Activated CD4-positive, CD25-positive, alpha-beta regulatory T cell (primary cell): ENCODE results near the gene PCNX2.
"Not testable (repeated sequence)": the region's sequence is repeated elsewhere in the genome, so short reads cannot be mapped to it uniquely, and the experiment has no call there.

Source experiments
- DNase-seq, 4 experiments: peaks; one replicate each; lab custom pipeline; 2025; lab: John Stamatoyannopoulos, UW

The PCNX2 gene

GRCh38 chr1:233227930-233228465 lies 67.5 kb downstream of the PCNX2 start:
- DNase-seq: no peak

GRCh38 chr1:233224311-233224710 lies 71.2 kb downstream of the PCNX2 start:
- no peak for DNase-seq

- no peak for DNase-seq
These were observed 77.7 kb downstream of the PCNX2 start for GRCh38 chr1:233217832-233218231.

- no peak for DNase-seq
These were observed 79.5 kb downstream of the PCNX2 start for GRCh38 chr1:233216009-233216408.

- no peak for DNase-seq
These were observed 80.3 kb downstream of the PCNX2 start for GRCh38 chr1:233215135-233215760.

- DNase-seq: no peak
These were observed 83.9 kb downstream of the PCNX2 start for GRCh38 chr1:233211595-233211994.

GRCh38 chr1:233211106-233211505 lies 84.4 kb downstream of the PCNX2 start:
- no peak for DNase-seq

- no peak for DNase-seq
These were observed 86.0 kb downstream of the PCNX2 start for GRCh38 chr1:233209481-233209880.

- DNase-seq: no peak
These were observed 86.8 kb downstream of the PCNX2 start for GRCh38 chr1:233208687-233209086.

- no peak for DNase-seq
These were observed 97.6 kb downstream of the PCNX2 start for GRCh38 chr1:233197940-233198339.

GRCh38 chr1:233193741-233194140 lies 101.8 kb downstream of the PCNX2 start:
- no peak for DNase-seq

- DNase-seq: no peak
These were observed 104.5 kb downstream of the PCNX2 start for GRCh38 chr1:233190987-233191386.

- DNase-seq: no peak
These were observed 106.0 kb downstream of the PCNX2 start for GRCh38 chr1:233189526-233189925.

- DNase-seq: no peak
These were observed 107.5 kb downstream of the PCNX2 start for GRCh38 chr1:233188061-233188460.

- no peak for DNase-seq
These were observed 112.1 kb downstream of the PCNX2 start for GRCh38 chr1:233183226-233184020.

- no peak for DNase-seq
These were observed 112.9 kb downstream of the PCNX2 start for GRCh38 chr1:233182587-233182986.

- no peak for DNase-seq
These were observed 114.7 kb downstream of the PCNX2 start for GRCh38 chr1:233180641-233181364.

GRCh38 chr1:233179638-233180037 lies 115.9 kb downstream of the PCNX2 start:
- not testable (repeated sequence) for DNase-seq

- no peak for DNase-seq
These were observed 123.3 kb downstream of the PCNX2 start for GRCh38 chr1:233172201-233172600.

- DNase-seq: no peak
These were observed 124.8 kb downstream of the PCNX2 start for GRCh38 chr1:233170741-233171140.

- DNase-seq: no peak
These were observed 127.1 kb downstream of the PCNX2 start for GRCh38 chr1:233168384-233168783.

GRCh38 chr1:233166896-233167295 lies 128.6 kb downstream of the PCNX2 start:
- no peak for DNase-seq

GRCh38 chr1:233163696-233164095 lies 131.8 kb downstream of the PCNX2 start:
- no peak for DNase-seq
